KMS-11 (cell line): Measurements from ENCODE around the gene TAOK1.

Source experiments
- H2AFZ ChIP-seq: fragments of 200-600 bp; sonication (generic); 2 replicates; pipeline ENCODE4 v1.6.1; 2016; ENCODE audit warnings: antibody characterized with exemption, mixed run types, low read depth
- H3K27ac ChIP-seq: fragments of 200-600 bp; sonication (generic); 2 replicates; pipeline ENCODE4 v1.6.1; 2016; ENCODE audit warnings: mild to moderate bottlenecking, mixed run types
- H3K27me3 ChIP-seq: fragments of 200-600 bp; sonication (generic); 2 replicates; pipeline ENCODE4 v1.6.1; 2017; ENCODE audit warnings: mild to moderate bottlenecking, low read depth, mixed run types, moderate library complexity; ENCODE audit not compliant: insufficient read depth
- H3K36me3 ChIP-seq: fragments of 200-600 bp; sonication (generic); 2 replicates; pipeline ENCODE4 v1.6.1; 2017; ENCODE audit warnings: mild to moderate bottlenecking, mixed run types; ENCODE audit not compliant: insufficient read depth
- H3K4me1 ChIP-seq: fragments of 200-600 bp; sonication (generic); 2 replicates; pipeline ENCODE4 v1.6.1; 2016; ENCODE audit warnings: mild to moderate bottlenecking, low read depth, mixed run types; ENCODE audit not compliant: poor library complexity, severe bottlenecking
- H3K4me2 ChIP-seq: fragments of 200-600 bp; sonication (generic); 2 replicates; pipeline ENCODE4 v1.7.0; 2016; ENCODE audit warnings: mild to moderate bottlenecking, mixed run types
- H3K4me3 ChIP-seq: fragments of 200-600 bp; sonication (generic); IDR thresholded peaks from 2 replicates; pipeline ENCODE4 v1.6.1; 2017; ENCODE audit warnings: low read depth, low read length, mixed read lengths; ENCODE audit not compliant: insufficient read depth
- H3K79me2 ChIP-seq: fragments of 200-600 bp; sonication (generic); 2 replicates; pipeline ENCODE4 v1.6.1; 2016; ENCODE audit warnings: low read depth, mixed run types; ENCODE audit not compliant: insufficient read depth
- H3K9ac ChIP-seq: fragments of 200-600 bp; sonication (generic); 2 replicates; pipeline ENCODE4 v1.6.1; 2016; ENCODE audit warnings: mild to moderate bottlenecking, mixed run types
- H4K20me1 ChIP-seq: fragments of 200-600 bp; sonication (generic); 2 replicates; pipeline ENCODE4 v1.6.1; 2016; ENCODE audit warnings: mild to moderate bottlenecking, mixed run types; ENCODE audit not compliant: insufficient read depth
- TF ChIP-seq, protein P1 (sequence below): fragments of 200-600 bp; sonication (generic); conservative IDR thresholded peaks from 2 replicates; pipeline ENCODE4 v1.6.1; 2017; ENCODE audit warnings: low read depth, mild to moderate bottlenecking, antibody characterized with exemption, low read length, moderate library complexity, mixed read lengths

The TAOK1 gene

DNA sequence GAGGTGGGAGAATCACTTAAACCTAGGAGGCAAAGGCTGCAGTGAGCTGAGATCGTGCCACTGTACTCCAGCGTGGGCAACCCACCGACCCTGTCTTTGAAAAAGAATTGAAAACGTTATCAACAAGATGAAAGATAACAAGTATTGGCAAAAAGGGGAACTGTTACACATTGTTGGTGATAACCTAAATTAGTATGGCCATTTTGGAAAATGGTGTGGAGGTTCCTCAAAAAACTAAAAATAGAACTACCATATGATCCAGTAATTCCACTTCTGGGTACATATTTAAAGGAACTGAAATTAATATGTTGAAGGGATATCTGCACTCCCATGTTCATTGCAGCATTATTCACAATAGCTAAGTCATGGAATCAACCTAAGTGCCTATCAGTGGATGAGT, 115.7 kb downstream of the TAOK1 start:
- Histone ChIP-seq H3K27ac (no peak overlapping the region), H3K4me1 (no peaks in the 10 kb centered on the region), H2AFZ (no peak overlapping the region), H3K4me2 (no peak overlapping the region), H3K27me3 (no peaks in the 10 kb centered on the region), H3K79me2 (no peaks in the 10 kb centered on the region), H3K9ac (no peak overlapping the region), H3K4me3 (no peak overlapping the region), H3K36me3 (peaks cover 3% of the 10 kb centered on the region; the same call in 1 of the 2 replicates), H4K20me1 (no peaks in the 10 kb centered on the region)
- TF ChIP-seq, protein P1, sequence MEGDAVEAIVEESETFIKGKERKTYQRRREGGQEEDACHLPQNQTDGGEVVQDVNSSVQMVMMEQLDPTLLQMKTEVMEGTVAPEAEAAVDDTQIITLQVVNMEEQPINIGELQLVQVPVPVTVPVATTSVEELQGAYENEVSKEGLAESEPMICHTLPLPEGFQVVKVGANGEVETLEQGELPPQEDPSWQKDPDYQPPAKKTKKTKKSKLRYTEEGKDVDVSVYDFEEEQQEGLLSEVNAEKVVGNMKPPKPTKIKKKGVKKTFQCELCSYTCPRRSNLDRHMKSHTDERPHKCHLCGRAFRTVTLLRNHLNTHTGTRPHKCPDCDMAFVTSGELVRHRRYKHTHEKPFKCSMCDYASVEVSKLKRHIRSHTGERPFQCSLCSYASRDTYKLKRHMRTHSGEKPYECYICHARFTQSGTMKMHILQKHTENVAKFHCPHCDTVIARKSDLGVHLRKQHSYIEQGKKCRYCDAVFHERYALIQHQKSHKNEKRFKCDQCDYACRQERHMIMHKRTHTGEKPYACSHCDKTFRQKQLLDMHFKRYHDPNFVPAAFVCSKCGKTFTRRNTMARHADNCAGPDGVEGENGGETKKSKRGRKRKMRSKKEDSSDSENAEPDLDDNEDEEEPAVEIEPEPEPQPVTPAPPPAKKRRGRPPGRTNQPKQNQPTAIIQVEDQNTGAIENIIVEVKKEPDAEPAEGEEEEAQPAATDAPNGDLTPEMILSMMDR: no peak

DNA sequence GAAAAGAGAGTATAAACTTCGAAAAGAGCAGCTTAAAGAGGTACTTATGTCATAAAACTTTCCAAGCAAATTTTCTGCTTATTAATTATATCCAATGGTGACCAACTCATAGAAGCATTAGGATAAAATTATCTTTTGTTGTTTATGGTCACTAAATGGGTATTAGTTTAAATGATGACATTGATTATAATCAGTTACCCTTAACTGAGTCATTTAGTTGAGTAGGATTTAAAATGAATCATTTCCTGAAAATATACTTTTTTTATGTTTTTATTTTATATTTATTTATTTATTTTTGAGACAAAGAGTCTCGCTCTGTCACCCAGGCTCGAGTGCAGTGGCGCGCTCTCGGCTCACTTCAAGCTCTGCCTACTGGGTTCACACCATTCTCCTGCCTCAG, 120.8 kb downstream of the TAOK1 start:
- Histone ChIP-seq H3K36me3 (no peaks in the 10 kb centered on the region; the same call in 1 of the 2 replicates), H4K20me1 (no peaks in the 10 kb centered on the region)

GRCh38 chr17:29514792-29515191, 124.6 kb downstream of the TAOK1 start:
- Histone ChIP-seq H3K4me1 (no peaks in the 10 kb centered on the region), H4K20me1 (no peaks in the 10 kb centered on the region)

More for the DNA sequence above, 120.8 kb downstream of the TAOK1 start:
- Histone ChIP-seq H3K9ac (no peak overlapping the region), H3K4me1 (no peaks in the 10 kb centered on the region), H3K27ac (no peak overlapping the region), H3K4me2 (no peak overlapping the region), H3K79me2 (no peaks in the 10 kb centered on the region), H3K27me3 (no peaks in the 10 kb centered on the region), H3K4me3 (no peak overlapping the region), H2AFZ (no peak overlapping the region)
- TF ChIP-seq, protein P1: no peak

DNA sequence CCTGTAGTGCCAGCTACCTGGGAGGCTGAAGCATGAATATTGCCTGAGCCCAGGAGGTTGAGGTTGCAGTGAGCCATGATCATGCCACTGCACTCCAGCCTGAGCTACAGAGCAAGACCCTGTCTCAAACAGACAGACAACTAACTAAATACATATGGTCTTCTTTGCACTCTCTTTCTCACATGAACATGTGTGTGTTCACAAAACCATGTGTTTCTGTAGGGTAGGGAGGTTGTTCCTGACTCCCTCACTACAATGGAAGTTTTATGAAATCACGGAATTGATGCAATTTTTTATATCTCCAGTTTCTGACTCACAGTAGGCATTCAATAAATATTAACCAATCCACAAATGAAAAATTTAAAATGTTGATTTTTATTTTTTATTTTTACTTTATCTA, 128.2 kb downstream of the TAOK1 start:
- no peak overlapping the region for H2AFZ ChIP-seq
- H3K27me3 ChIP-seq: no peaks in the 10 kb centered on the region
- H3K9ac ChIP-seq: no peak overlapping the region
- no peak overlapping the region for H3K27ac ChIP-seq
- peaks cover 10% of the 10 kb centered on the region; the same call in 1 of the 2 replicates for H3K36me3 ChIP-seq
- no peaks in the 10 kb centered on the region for H4K20me1 ChIP-seq
- no peaks in the 10 kb centered on the region for H3K4me1 ChIP-seq
- H3K79me2 ChIP-seq: no peaks in the 10 kb centered on the region
- TF ChIP-seq, protein P1: no peak
- no peak overlapping the region for H3K4me3 ChIP-seq
- no peak overlapping the region for H3K4me2 ChIP-seq

More at GRCh38 chr17:29514792-29515191, 124.6 kb downstream of the TAOK1 start:
- Histone ChIP-seq H3K27ac (no peak overlapping the region), H3K4me3 (no peak overlapping the region), H3K4me2 (no peak overlapping the region), H3K9ac (no peak overlapping the region), H3K27me3 (no peaks in the 10 kb centered on the region), H2AFZ (no peak overlapping the region), H3K36me3 (peaks cover 9% of the 10 kb centered on the region; the same call in 1 of the 2 replicates), H3K79me2 (no peaks in the 10 kb centered on the region)
- TF ChIP-seq, protein P1: no peak

- no peaks in the 10 kb centered on the region for H3K79me2 ChIP-seq
- no peak overlapping the region for H3K4me3 ChIP-seq
- TF ChIP-seq, protein P1: no peak
- H3K27me3 ChIP-seq: no peaks in the 10 kb centered on the region
- no peak overlapping the region for H3K27ac ChIP-seq
- H3K36me3 ChIP-seq: 0 out of 2 replicates have a peak, but pooled peaks cover 2% of the 10 kb centered on the region
- H2AFZ ChIP-seq: no peak overlapping the region
- no peaks in the 10 kb centered on the region for H4K20me1 ChIP-seq
- no peak overlapping the region for H3K9ac ChIP-seq
- no peaks in the 10 kb centered on the region for H3K4me1 ChIP-seq
- no peak overlapping the region for H3K4me2 ChIP-seq
Observed at GRCh38 chr17:29524692-29525091, 134.5 kb downstream of the TAOK1 start.
